Neuronal stem cell (in vitro differentiated cells): ENCODE measurements around the gene APMAP.
A peak's percentile ranks its signal among the peaks of the same experiment; 100 is the strongest.

Source experiments
- DNase-seq: peaks from one replicate; pipeline ENCODE4 v3.0.0-alpha.2; 2013; ENCODE audit warnings: low spot score
- H2AFZ ChIP-seq: one replicate; pipeline ENCODE4 v1.6.1; 2013; ENCODE audit warnings: mild to moderate bottlenecking, low read length, inconsistent platforms
- H2AK5ac ChIP-seq: 2 replicates; pipeline ENCODE4 v1.6.1; 2013; ENCODE audit warnings: low read depth, mild to moderate bottlenecking, inconsistent platforms, low read length, moderate library complexity, mixed read lengths
- H2BK120ac ChIP-seq: 2 replicates; pipeline ENCODE4 v1.6.1; 2013; ENCODE audit warnings: low read depth, mild to moderate bottlenecking, inconsistent platforms, low read length, moderate library complexity, mixed read lengths
- H2BK12ac ChIP-seq: one replicate; pipeline ENCODE4 v1.6.1; 2013; ENCODE audit warnings: low read length, inconsistent platforms
- H2BK15ac ChIP-seq: 2 replicates; pipeline ENCODE4 v1.6.1; 2013; ENCODE audit warnings: mild to moderate bottlenecking, low read length, inconsistent platforms, mixed read lengths
- H2BK5ac ChIP-seq: one replicate; pipeline ENCODE4 v1.6.1; 2013; ENCODE audit warnings: inconsistent platforms, mild to moderate bottlenecking, low read length, moderate library complexity
- H3K14ac ChIP-seq: one replicate; pipeline ENCODE4 v1.6.1; 2013; ENCODE audit warnings: low read length, inconsistent platforms
- H3K18ac ChIP-seq: 2 replicates; pipeline ENCODE4 v1.6.1; 2013; ENCODE audit warnings: low read length, inconsistent platforms
- H3K23ac ChIP-seq: 2 replicates; pipeline ENCODE4 v1.6.1; 2013; ENCODE audit warnings: low read depth, mild to moderate bottlenecking, mixed read lengths, low read length, inconsistent platforms; ENCODE audit not compliant: poor library complexity
- H3K27ac ChIP-seq: replicated peaks from 3 replicates; pipeline ENCODE4 v1.5.1; 2013; ENCODE audit warnings: low read length, inconsistent platforms
- H3K27me3 ChIP-seq, 3 experiments: 2 replicates each; pipeline ENCODE4 v1.6.1; 2013; ENCODE audit warnings: low read length in 3 of 3, mild to moderate bottlenecking in 2 of 3, inconsistent platforms in 1 of 3, low read depth in 1 of 3, mixed read lengths in 1 of 3, moderate library complexity in 1 of 3; ENCODE audit not compliant: control insufficient read depth in 3 of 3, insufficient read depth in 3 of 3
- H3K36me3 ChIP-seq, 2 donors: replicated peaks in 1 of 2; 2 replicates each; pipeline ENCODE4 v1.6.1; 2013; ENCODE audit warnings: low read length in 2 of 2; ENCODE audit not compliant: control insufficient read depth in 2 of 2, insufficient read depth in 2 of 2
- H3K4ac ChIP-seq: 2 replicates; pipeline ENCODE4 v1.6.1; 2013; ENCODE audit warnings: inconsistent platforms, mild to moderate bottlenecking, low read length, moderate library complexity
- H3K4me1 ChIP-seq, 2 donors: 1 replicate in 1 of 2; 2 replicates in 1 of 2; pipeline ENCODE4 v1.6.1; 2013; ENCODE audit warnings: low read length in 2 of 2, low read depth in 1 of 2; ENCODE audit not compliant: control insufficient read depth in 2 of 2, insufficient read depth in 1 of 2
- H3K4me2 ChIP-seq: one replicate; pipeline ENCODE4 v1.6.1; 2013; ENCODE audit warnings: mild to moderate bottlenecking, low read length, inconsistent platforms; ENCODE audit not compliant: insufficient read depth, poor library complexity, severe bottlenecking
- H3K4me3 ChIP-seq, 2 donors: 2 replicates each; pipeline ENCODE4 v1.5.1; 2013; ENCODE audit warnings: low read length in 2 of 2, mild to moderate bottlenecking in 2 of 2, inconsistent platforms in 1 of 2, moderate library complexity in 1 of 2
- H3K79me1 ChIP-seq: one replicate; pipeline ENCODE4 v1.6.1; 2013; ENCODE audit warnings: low read depth, mild to moderate bottlenecking, inconsistent platforms, low read length, moderate library complexity
- H3K9ac ChIP-seq: one replicate; pipeline ENCODE4 v1.6.1; 2013; ENCODE audit warnings: mild to moderate bottlenecking, low read depth, low read length, inconsistent platforms; ENCODE audit not compliant: poor library complexity
- H3K9me3 ChIP-seq, 2 donors: replicated peaks in 1 of 2; 2 replicates each; pipeline versions ENCODE3 to v1.6.1; 2013; ENCODE audit warnings: low read length in 2 of 2, mild to moderate bottlenecking in 2 of 2, inconsistent platforms in 1 of 2, low read depth in 1 of 2, mixed read lengths in 1 of 2, moderate library complexity in 1 of 2; ENCODE audit not compliant: control insufficient read depth in 2 of 2, insufficient read depth in 1 of 2
- H4K8ac ChIP-seq: one replicate; pipeline ENCODE4 v1.6.1; 2013; ENCODE audit warnings: low read depth, mild to moderate bottlenecking, inconsistent platforms, low read length, moderate library complexity
- H4K91ac ChIP-seq: one replicate; pipeline ENCODE4 v1.6.1; 2013; ENCODE audit warnings: low read length, low read depth, mild to moderate bottlenecking, inconsistent platforms; ENCODE audit not compliant: poor library complexity
- WGBS, 2 donors: extraction: QIAGEN DNeasy Blood & Tissue Kit; methylation state at CpG; one replicate each; pipeline ENCODE4 v1.1.7; 2013; ENCODE audit warnings: missing lambda C conversion rate in 2 of 2, mixed read lengths in 1 of 2; ENCODE audit not compliant: insufficient read length in 2 of 2, insufficient replicate concordance in 1 of 2; ENCODE audit errors: extremely low coverage in 2 of 2; 5-methylcytosine and 5-hydroxymethylcytosine counted together

Gene APMAP

GRCh38 chr20:24979036-24979960, 13.3 kb downstream of the APMAP start:
- Histone ChIP-seq H3K36me3 (peaks cover 25 to 86% of the 10 kb centered on the region in 2 donors), H2AK5ac (no peak overlapping the region)

GRCh38 chr20:24978513-24978912, 14.0 kb downstream of the APMAP start:
- WGBS, 2 donors, result no CpG with 5 or more reads among the region's 8 CpGs
- H3K36me3 ChIP-seq, result peaks cover 25 to 88% of the 10 kb centered on the region in 2 donors
- no peak overlapping the region for H3K14ac ChIP-seq

More at GRCh38 chr20:24979036-24979960, 13.3 kb downstream of the APMAP start:
- Histone ChIP-seq H2BK15ac (no peak overlapping the region), H3K27me3 (no peaks in the 10 kb centered on the region), H3K27ac (no peak overlapping the region), H3K9me3 (peaks cover 18 to 43% of the 10 kb centered on the region in 2 donors), H3K23ac (no peak overlapping the region), H3K4ac (no peak overlapping the region), H3K4me3 (no peak overlapping the region), H2AFZ (no peak overlapping the region), H4K8ac (no peak overlapping the region), H4K91ac (no peak overlapping the region), H2BK120ac (no peak overlapping the region), H3K4me2 (no peak overlapping the region), H2BK5ac (no peak overlapping the region), H3K14ac (no peak overlapping the region), H3K18ac (no peak overlapping the region), H3K79me1 (peaks cover 9% of the 10 kb centered on the region), H2BK12ac (no peak overlapping the region), H3K4me1 (no peaks in the 10 kb centered on the region), H3K9ac (peak overlapping the region; percentile 25)
- no CpG with 5 or more reads among the region's 15 CpGs for WGBS, 2 donors
- DNase-seq, result no peak

GRCh38 chr20:24977797-24978196, 14.8 kb downstream of the APMAP start:
- no peak overlapping the region for H4K91ac ChIP-seq
- no peak overlapping the region for H3K4me2 ChIP-seq
- H3K9me3 ChIP-seq, result peaks cover 18 to 43% of the 10 kb centered on the region in 2 donors
- H2BK15ac ChIP-seq, result no peak overlapping the region
- WGBS, 2 donors, result no CpG with 5 or more reads among the region's 3 CpGs
- H3K23ac ChIP-seq, result no peak overlapping the region
- H3K18ac ChIP-seq, result no peak overlapping the region
- no peaks in the 10 kb centered on the region for H3K27me3 ChIP-seq
- no peak overlapping the region for H4K8ac ChIP-seq
- H3K79me1 ChIP-seq, result peaks cover 9% of the 10 kb centered on the region
- no peak overlapping the region for H2AK5ac ChIP-seq
- H3K4me1 ChIP-seq, result no peaks in the 10 kb centered on the region
- H2AFZ ChIP-seq, result no peak overlapping the region
- H2BK120ac ChIP-seq, result no peak overlapping the region
- no peak overlapping the region for H2BK12ac ChIP-seq
- H3K4me3 ChIP-seq, result no peak overlapping the region
- H3K36me3 ChIP-seq, result peaks cover 29 to 88% of the 10 kb centered on the region in 2 donors
- no peak overlapping the region for H3K27ac ChIP-seq
- no peak overlapping the region for H2BK5ac ChIP-seq
- H3K4ac ChIP-seq, result no peak overlapping the region
- no peak for DNase-seq
- no peak overlapping the region for H3K14ac ChIP-seq
- H3K9ac ChIP-seq, result no peak overlapping the region

More at GRCh38 chr20:24978513-24978912, 14.0 kb downstream of the APMAP start:
- H3K4ac ChIP-seq, result no peak overlapping the region
- H3K18ac ChIP-seq, result no peak overlapping the region
- no peak overlapping the region for H4K91ac ChIP-seq
- H2AFZ ChIP-seq, result no peak overlapping the region
- no peak overlapping the region for H2BK12ac ChIP-seq
- H3K4me3 ChIP-seq, result no peak overlapping the region
- H3K23ac ChIP-seq, result no peak overlapping the region
- no peak overlapping the region for H3K4me2 ChIP-seq
- no peak overlapping the region for H2BK120ac ChIP-seq
- DNase-seq, result no peak
- no peak overlapping the region for H3K27ac ChIP-seq
- no peaks in the 10 kb centered on the region for H3K4me1 ChIP-seq
- no peak overlapping the region for H2BK15ac ChIP-seq
- peaks cover 9% of the 10 kb centered on the region for H3K79me1 ChIP-seq
- H3K9me3 ChIP-seq, result peaks cover 18 to 43% of the 10 kb centered on the region in 2 donors
- no peaks in the 10 kb centered on the region for H3K27me3 ChIP-seq
- no peak overlapping the region for H3K9ac ChIP-seq
- H2AK5ac ChIP-seq, result no peak overlapping the region
- H2BK5ac ChIP-seq, result no peak overlapping the region
- H4K8ac ChIP-seq, result no peak overlapping the region

- Histone ChIP-seq H3K27ac (no peak overlapping the region), H3K79me1 (peaks cover 9% of the 10 kb centered on the region), H3K9ac (peak overlapping the region; percentile 13), H2BK12ac (no peak overlapping the region), H3K14ac (no peak overlapping the region), H3K4ac (no peak overlapping the region), H3K4me1 (no peaks in the 10 kb centered on the region), H2BK5ac (no peak overlapping the region), H3K18ac (no peak overlapping the region), H4K8ac (no peak overlapping the region), H3K36me3 (peaks cover 34 to 90% of the 10 kb centered on the region in 2 donors), H3K4me2 (no peak overlapping the region), H3K9me3 (peaks cover 18 to 43% of the 10 kb centered on the region in 2 donors), H3K23ac (no peak overlapping the region), H3K4me3 (no peak overlapping the region), H2BK15ac (no peak overlapping the region), H2AK5ac (no peak overlapping the region), H2AFZ (no peak overlapping the region), H4K91ac (no peak overlapping the region), H2BK120ac (no peak overlapping the region), H3K27me3 (no peaks in the 10 kb centered on the region)
- WGBS, 2 donors, result no CpG with 5 or more reads among the region's 1 CpG
- DNase-seq, result no peak
These were observed 15.2 kb downstream of the APMAP start for GRCh38 chr20:24977336-24977735.
